HEK293T (cell line): ENCODE measurements around the gene DAD1.

Source experiments
- CTBP1 ChIP-seq: fragments of 450-650 bp; IDR thresholded peaks from 2 replicates; pipeline ENCODE4 v1.6.1; 2016; ENCODE audit warnings: borderline replicate concordance
- FOXA1 ChIP-seq: fragments of 450-650 bp; IDR thresholded peaks from 2 replicates; pipeline ENCODE4 v1.6.1; 2016; ENCODE audit warnings: mild to moderate bottlenecking
- FOXM1 ChIP-seq: fragments of 450-650 bp; IDR thresholded peaks from 2 replicates; pipeline ENCODE4 v1.6.1; 2017; ENCODE audit warnings: mild to moderate bottlenecking, borderline replicate concordance
- HDGF ChIP-seq: fragments of 450-650 bp; IDR thresholded peaks from 2 replicates; pipeline ENCODE4 v1.6.1; 2017; ENCODE audit warnings: antibody characterized with exemption, borderline replicate concordance
- NFRKB ChIP-seq: fragments of 450-650 bp; IDR thresholded peaks from 2 replicates; pipeline ENCODE4 v1.6.1; 2016; ENCODE audit warnings: mild to moderate bottlenecking, moderate library complexity
- SUZ12 ChIP-seq: fragments of 450-650 bp; IDR thresholded peaks from 2 replicates; pipeline ENCODE4 v1.6.1; 2016; ENCODE audit warnings: mild to moderate bottlenecking
- TARDBP ChIP-seq: fragments of 450-650 bp; IDR thresholded peaks from 2 replicates; pipeline ENCODE4 v1.6.1; 2016
- ZNF384 ChIP-seq: fragments of 450-650 bp; IDR thresholded peaks from 2 replicates; pipeline ENCODE4 v1.6.1; 2016
- TF ChIP-seq, protein P1 (sequence below): fragments of 450-650 bp; IDR thresholded peaks from 2 replicates; pipeline ENCODE4 v1.6.1; 2016

DNA sequence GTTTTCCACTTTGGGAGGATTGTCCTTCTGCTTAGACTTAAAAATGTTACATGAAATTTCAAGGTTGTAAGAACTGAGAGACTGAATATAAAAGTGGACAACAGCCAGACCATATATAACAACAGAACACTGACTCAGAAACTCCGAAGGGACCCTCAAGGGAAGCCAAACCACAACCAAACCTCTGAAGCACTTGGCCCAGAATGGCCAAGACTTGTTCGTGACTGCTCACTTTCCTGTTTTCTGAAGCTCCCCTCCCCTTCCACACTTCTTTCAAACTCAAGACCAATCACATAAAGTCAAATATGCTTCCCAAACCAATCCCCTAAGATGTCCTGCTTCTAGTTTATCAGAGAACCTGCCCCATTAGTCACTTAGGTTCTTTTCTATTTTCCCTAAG lies 41.5 kb upstream of the DAD1 start:
- no peak for TF ChIP-seq FOXM1
- TF ChIP-seq, protein P1, sequence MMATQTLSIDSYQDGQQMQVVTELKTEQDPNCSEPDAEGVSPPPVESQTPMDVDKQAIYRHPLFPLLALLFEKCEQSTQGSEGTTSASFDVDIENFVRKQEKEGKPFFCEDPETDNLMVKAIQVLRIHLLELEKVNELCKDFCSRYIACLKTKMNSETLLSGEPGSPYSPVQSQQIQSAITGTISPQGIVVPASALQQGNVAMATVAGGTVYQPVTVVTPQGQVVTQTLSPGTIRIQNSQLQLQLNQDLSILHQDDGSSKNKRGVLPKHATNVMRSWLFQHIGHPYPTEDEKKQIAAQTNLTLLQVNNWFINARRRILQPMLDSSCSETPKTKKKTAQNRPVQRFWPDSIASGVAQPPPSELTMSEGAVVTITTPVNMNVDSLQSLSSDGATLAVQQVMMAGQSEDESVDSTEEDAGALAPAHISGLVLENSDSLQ: no peak
- TF ChIP-seq SUZ12: no peak
- no peak for TF ChIP-seq CTBP1
- no peak for TF ChIP-seq HDGF
- no peak for TF ChIP-seq TARDBP
- no peak for TF ChIP-seq FOXA1
- no peak for TF ChIP-seq ZNF384
- TF ChIP-seq NFRKB: no peak
